OCI-LY7 (cell line): Measurements from ENCODE around the gene EIF2S2.

Source experiments
- EZH2phosphoT487 ChIP-seq: fragments of 200-600 bp; sonication (generic); IDR thresholded peaks from 2 replicates; pipeline ENCODE4 v1.6.1; 2018; ENCODE audit warnings: low read depth, borderline replicate concordance, mild to moderate bottlenecking, mixed run types, antibody characterized with exemption, low read length, moderate library complexity, mixed read lengths
- TF ChIP-seq, protein P1 (sequence below): fragments of 200-600 bp; sonication (generic); conservative IDR thresholded peaks from 2 replicates; pipeline ENCODE4 v1.5.1; 2014; ENCODE audit warnings: mild to moderate bottlenecking, antibody characterized with exemption, low read length, moderate library complexity, mixed read lengths

GRCh38 chr20:34124469-34125249, 12.6 kb upstream of the EIF2S2 start:
- TF ChIP-seq, protein P1, sequence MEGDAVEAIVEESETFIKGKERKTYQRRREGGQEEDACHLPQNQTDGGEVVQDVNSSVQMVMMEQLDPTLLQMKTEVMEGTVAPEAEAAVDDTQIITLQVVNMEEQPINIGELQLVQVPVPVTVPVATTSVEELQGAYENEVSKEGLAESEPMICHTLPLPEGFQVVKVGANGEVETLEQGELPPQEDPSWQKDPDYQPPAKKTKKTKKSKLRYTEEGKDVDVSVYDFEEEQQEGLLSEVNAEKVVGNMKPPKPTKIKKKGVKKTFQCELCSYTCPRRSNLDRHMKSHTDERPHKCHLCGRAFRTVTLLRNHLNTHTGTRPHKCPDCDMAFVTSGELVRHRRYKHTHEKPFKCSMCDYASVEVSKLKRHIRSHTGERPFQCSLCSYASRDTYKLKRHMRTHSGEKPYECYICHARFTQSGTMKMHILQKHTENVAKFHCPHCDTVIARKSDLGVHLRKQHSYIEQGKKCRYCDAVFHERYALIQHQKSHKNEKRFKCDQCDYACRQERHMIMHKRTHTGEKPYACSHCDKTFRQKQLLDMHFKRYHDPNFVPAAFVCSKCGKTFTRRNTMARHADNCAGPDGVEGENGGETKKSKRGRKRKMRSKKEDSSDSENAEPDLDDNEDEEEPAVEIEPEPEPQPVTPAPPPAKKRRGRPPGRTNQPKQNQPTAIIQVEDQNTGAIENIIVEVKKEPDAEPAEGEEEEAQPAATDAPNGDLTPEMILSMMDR = no peak
- TF ChIP-seq EZH2phosphoT487 = no peak
